Astrocyte of the spinal cord (primary cell): ENCODE results near the gene FOXN3.
"Not testable (repeated sequence)": the region's sequence is repeated elsewhere in the genome, so short reads cannot be mapped to it uniquely, and the experiment has no call there.

Experiments used
- DNase-seq: peaks from one replicate; pipeline ENCODE4 v3.0.0; 2011; ENCODE audit warnings: low read depth, low spot score
- H3K4me3 ChIP-seq: 2 replicates; pipeline ENCODE4 v1.5.1; 2011; ENCODE audit warnings: low read depth, mild to moderate bottlenecking, low read length, moderate library complexity
- in situ Hi-C: cut with HindIII; loops from 2 replicates; pipeline ENCODE4 v1.10.0; 2017; ENCODE audit warnings: low sequenced_read_pairs
- TF ChIP-seq, protein P1 (sequence below): IDR thresholded peaks from 2 replicates; pipeline ENCODE4 v1.5.1; 2012; ENCODE audit warnings: low read depth, mild to moderate bottlenecking, low read length, inconsistent platforms

FOXN3 gene

DNA sequence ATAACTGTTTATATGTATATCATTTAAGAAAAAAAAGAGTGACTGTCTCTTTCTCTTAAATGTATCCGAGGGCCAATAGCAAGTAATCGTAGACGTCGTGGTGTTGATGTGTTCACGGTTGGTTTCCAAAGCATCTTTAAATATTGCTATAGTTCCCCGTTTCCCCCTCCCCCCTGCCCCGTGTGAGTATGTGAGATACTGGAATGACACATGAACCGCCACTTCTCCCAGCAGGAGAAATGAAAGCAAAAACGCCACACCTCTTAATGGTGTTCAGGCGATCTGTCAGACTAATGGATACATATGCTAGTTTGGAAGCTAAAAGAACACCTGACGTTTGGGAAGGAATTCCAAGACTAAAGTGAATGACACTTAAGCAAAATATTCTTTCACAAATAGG lies 258.3 kb downstream of the FOXN3 start:
- DNase-seq: no peak
- no peak overlapping the region for H3K4me3 ChIP-seq
- TF ChIP-seq, protein P1, sequence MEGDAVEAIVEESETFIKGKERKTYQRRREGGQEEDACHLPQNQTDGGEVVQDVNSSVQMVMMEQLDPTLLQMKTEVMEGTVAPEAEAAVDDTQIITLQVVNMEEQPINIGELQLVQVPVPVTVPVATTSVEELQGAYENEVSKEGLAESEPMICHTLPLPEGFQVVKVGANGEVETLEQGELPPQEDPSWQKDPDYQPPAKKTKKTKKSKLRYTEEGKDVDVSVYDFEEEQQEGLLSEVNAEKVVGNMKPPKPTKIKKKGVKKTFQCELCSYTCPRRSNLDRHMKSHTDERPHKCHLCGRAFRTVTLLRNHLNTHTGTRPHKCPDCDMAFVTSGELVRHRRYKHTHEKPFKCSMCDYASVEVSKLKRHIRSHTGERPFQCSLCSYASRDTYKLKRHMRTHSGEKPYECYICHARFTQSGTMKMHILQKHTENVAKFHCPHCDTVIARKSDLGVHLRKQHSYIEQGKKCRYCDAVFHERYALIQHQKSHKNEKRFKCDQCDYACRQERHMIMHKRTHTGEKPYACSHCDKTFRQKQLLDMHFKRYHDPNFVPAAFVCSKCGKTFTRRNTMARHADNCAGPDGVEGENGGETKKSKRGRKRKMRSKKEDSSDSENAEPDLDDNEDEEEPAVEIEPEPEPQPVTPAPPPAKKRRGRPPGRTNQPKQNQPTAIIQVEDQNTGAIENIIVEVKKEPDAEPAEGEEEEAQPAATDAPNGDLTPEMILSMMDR: no peak
- in situ Hi-C loops: no loop called here

- H3K4me3 ChIP-seq, DNase-seq, in situ Hi-C loops: not testable (repeated sequence)
These were observed 258.9 kb downstream of the FOXN3 start for GRCh38 chr14:89158104-89158503.

DNA sequence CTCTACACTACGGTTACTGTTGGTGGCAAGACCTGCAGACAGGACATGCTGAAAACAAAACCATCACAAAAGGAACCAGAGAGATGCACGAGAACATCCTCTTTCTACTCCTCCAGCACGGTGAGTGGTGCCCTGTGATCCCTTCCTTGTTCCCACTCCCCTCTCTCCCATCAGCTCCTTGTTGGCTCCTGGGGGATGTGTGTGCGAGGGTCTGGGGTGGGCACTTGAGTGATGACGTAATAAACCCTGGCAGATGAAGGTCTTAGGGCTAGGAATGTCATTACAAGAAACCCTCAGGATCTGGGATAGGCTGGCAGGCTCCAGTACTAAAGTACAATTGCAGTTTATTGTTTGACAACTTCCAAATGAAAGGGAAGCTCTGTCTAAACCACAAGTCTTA lies 261.5 kb downstream of the FOXN3 start:
- TF ChIP-seq, protein P1: no peak
- DNase-seq: no peak
- no peak overlapping the region for H3K4me3 ChIP-seq
- in situ Hi-C loops: no loop called here

- H3K4me3 ChIP-seq, in situ Hi-C loops, DNase-seq: not testable (repeated sequence)
These were observed 265.3 kb downstream of the FOXN3 start for GRCh38 chr14:89151693-89152092.

DNA sequence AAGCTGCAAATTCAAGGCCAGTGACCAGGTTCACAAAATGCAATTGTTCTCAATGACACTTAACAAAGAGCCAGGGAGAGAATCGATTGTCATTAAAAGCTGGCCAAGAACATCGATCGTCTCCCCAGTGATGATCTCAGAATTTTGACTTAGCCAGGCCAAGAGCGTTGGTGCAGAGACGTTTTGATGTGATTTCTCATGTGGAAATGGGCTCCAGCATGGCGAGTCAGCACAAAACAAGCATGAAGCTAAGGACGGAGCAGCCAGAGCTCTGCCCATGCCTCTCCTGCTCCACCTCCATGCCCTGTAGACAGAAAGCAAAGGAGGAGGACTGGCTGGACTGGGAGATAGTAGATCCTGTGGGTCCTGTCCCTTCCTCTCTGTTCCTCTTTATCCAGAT lies 270.8 kb downstream of the FOXN3 start:
- H3K4me3 ChIP-seq: no peak overlapping the region
- in situ Hi-C loops: no loop called here
- DNase-seq: peak; percentile 14
- TF ChIP-seq, protein P1: no peak

- TF ChIP-seq, protein P1: no peak
- no peak for DNase-seq
- in situ Hi-C loops: no loop called here
- no peak overlapping the region for H3K4me3 ChIP-seq
These were observed 272.4 kb downstream of the FOXN3 start for GRCh38 chr14:89144642-89145041.

- TF ChIP-seq, protein P1: no peak
- in situ Hi-C loops: no loop called here
- no peak for DNase-seq
- H3K4me3 ChIP-seq: no peak overlapping the region
These were observed 273.0 kb downstream of the FOXN3 start for GRCh38 chr14:89144066-89144465.

- in situ Hi-C loops: no loop called here
- H3K4me3 ChIP-seq: no peak overlapping the region
- no peak for DNase-seq
- TF ChIP-seq, protein P1: no peak
These were observed 273.4 kb downstream of the FOXN3 start for GRCh38 chr14:89143595-89143994.
